IPS-NIHi11 (cell line): Measurements from ENCODE around the gene HEXD.
"Not testable (repeated sequence)": the region's sequence is repeated elsewhere in the genome, so short reads cannot be mapped to it uniquely, and the experiment has no call there.

Experiments
- DNase-seq: peaks from one replicate; pipeline ENCODE4 v3.0.0; 2012; ENCODE audit warnings: mixed read lengths, low spot score

The HEXD gene

GRCh38 chr17:82458179-82458884 is 40.2 kb downstream of the HEXD start, which contains the start of gene NARF:
Gene NARF (plus strand): TSS chr17:82458741. CDS start chr17:82458804, 63 bp downstream.
- DNase-seq = peak; percentile 100

DNA sequence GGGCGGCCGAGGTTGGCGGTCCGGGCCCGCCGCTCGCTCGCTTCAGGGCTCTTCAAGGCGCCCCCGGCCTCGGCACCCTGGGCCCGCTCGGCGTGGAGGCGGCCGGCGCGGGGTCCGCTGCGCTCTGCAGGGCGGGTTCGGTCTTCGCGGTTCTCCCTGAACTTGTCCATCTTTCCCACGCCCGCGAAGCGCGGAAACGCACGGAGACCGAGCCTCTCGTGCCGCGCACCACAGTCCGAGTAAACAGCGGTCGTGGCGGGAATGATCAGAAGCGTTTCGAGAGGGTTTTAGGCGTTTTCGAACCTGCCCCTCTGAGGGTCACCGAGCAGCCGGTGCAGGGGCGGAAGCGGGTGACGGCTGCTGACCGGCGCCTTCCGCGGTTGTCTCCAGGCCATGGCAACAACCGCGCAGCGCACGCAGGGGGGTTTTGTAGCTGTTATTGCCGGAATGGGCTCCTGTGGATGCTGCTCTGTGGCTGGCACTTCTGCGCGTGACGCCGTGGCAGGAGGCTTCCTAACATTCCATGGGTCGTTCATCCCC is 40.8 kb downstream of the HEXD start:
- DNase-seq = peak; percentile 48

GRCh38 chr17:82459936-82460335 is 41.8 kb downstream of the HEXD start:
- not testable (repeated sequence) for DNase-seq

DNA sequence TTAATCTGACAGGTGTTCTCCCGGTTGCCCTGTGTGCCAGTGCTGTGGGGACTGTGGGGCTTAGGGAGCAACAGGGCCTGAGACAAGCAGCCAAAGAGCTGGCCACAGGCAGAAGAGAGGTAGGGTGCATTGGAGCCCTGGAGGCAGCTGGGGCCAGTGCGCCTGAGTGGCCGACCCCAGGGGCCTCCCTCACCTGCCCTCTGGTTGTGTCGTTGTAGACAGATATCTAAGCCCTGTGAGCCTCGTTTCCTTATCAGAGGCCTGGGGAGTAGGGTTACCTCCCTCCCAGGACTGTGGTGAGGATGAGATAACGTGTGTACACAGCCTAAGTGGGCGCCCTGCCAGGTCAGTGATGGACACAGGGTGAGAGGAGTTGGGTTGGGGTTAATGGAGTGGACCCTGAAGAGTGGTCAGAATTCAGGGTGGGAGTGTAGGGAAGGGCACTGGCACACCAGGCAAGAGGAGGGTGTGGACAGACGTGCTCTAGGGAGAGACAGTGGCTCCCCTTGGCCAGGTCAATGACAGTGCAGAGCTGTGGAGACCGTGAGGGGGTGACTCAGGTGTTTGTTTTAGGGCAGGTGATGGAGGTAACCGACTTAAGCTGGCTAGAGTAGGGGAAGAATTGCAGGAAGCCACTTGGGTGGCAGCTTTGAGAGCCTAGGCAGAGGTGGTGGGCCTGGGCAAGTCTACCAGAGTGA is 43.8 kb downstream of the HEXD start:
- DNase-seq = no peak

DNA sequence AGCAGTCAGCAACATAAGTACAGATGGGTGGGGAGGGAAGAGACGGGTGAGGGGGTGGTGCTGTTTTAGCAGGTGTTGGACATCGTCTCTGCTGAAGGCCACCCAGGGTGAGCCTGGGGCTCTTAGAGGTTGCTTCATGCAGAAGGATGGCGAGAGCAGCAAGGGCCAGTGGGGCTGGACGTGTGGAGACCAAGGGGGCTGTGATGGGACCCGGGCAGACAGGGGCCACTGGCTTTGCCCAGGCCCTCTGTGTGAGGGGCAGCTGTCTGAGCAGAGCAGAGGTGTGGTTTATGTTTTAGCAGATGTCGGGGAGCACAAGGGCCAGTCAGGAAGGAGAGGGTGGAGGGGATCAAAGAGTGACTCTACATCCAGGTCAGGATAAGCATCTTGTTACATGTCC is 45.2 kb downstream of the HEXD start:
- no peak for DNase-seq

DNA sequence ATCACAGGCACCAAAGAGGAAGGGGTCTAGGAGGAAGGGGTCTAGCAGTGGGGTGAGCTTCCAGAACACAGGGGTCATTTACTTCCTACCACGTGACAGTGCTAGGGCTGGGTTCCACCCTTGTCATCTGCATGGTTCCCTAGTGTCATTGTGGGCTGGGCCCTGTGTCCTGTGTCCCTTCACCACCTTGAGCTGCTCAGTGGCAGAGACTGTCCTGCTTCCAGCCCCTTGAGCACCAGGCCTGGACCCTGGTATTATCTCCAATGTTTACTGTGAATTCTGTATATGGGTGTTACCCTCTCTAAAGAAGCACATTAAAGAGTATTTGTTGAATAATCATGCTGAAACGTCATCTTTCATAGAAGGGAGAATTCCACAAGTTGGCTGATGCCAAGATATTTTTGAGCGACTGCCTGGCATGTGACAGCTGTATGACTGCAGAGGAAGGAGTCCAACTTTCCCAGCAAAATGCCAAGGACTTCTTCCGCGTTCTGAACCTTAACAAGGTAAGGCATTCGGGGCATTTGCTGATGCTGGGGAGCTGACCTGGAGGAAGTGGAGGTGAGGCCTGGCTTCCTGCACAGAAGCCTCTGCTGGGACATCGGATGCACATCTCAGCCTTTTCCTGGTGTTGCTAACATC is 45.9 kb downstream of the HEXD start:
- no peak for DNase-seq

DNA sequence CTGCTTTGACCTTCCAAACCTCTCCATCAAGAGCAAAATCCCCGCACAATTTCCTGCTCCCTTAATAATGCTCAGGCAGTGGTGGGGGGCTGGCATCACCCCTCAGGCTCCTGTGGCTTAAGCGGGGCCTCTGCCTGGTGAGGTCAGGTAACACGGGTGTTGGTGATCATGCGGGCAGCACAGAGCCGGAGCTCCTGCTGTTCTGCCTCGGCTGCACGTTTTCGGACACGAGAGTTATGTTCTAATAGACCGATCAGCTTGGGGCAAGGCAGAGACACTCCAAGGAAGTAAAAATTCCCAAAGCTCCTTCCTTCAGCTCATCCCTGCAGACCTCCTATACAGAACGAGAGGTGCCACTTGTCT is 46.4 kb downstream of the HEXD start:
- no peak for DNase-seq

DNA sequence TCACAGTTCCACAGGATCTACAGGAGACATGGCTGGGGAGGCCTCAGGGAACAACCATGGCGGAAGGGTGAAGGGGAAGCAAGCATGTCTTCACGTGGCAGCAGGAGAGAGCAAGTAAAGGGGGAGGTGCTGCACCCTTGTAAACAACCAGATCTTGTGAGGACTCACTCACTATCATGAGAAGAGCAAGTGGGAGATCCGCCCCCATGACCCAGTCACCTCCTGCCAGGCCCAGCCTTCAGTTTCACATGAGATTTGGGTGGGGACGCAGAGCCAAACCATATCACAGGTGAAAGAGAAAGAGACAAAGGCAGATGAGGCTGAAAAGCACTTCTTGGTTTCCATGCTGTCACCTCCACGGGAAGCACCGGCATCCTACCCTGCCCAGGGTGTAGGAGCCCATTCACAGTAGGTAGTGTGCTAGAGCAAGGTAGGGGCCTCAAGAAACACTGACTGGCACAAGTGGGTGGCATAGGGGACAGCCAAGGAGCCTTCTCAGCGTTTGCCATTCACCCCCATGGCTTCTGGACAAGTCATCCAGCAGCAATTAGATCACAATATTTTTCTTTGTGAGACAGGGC is 47.0 kb downstream of the HEXD start:
- DNase-seq = no peak

- no peak for DNase-seq
Observed at GRCh38 chr17:82468692-82469091, 50.5 kb downstream of the HEXD start.

DNA sequence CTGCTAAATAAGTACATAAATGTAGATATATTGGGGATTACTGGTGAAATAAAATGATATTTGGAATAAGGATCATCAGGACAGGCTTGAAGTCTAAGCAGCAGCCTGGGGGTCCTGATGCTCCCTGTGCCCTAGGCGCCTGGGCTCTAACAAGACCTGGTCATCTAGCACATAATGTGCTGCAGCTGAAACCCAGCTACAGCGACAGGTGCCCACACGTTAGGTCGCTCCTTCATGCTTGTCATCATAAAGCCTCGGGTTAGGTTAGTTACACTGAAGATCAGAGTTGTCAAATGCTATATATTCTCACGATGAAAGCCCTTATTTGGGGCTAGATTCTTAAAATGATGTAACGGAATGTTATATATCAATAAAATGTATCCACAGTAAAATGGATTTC is 51.9 kb downstream of the HEXD start:
- no peak for DNase-seq

DNA sequence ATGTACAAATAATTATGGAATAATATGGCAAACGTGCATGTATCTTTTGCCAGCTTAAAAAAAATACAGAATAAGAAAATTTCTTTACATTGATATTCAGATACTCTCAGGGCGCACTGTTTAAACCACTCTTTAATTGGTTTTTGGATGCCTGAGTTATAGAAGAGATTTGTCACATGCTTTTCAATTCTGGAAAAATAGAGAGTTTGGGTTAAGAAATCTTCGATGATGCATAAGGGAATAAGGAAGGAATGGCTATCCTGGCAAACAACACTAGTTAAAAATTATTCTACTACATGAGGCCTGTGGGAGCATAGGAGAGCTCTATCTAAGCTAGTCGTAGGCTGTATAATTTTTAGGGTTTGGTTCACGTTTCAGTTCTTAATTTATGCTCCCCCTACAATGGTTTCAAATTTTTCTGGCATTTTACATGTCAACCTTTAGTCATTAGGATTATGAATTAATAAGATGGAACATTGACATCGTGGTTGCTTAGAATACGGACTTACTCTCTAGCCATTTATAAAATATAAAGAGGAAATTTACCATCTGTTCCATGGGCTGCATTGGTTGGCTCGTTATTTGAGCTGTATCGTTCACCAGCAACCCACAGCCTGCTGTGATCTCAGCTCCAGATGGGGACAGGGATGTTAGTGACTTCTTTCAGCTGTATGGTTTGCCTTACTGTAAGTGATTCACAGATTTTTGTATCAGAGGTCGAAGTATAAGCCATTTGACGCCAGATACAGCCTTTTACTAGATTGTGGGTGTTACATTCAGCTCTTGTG is 56.3 kb downstream of the HEXD start:
- DNase-seq = no peak

- DNase-seq = no peak
Observed at GRCh38 chr17:82475458-82475857, 57.3 kb downstream of the HEXD start.

GRCh38 chr17:82477934-82478333 is 59.8 kb downstream of the HEXD start:
- no peak for DNase-seq

DNA sequence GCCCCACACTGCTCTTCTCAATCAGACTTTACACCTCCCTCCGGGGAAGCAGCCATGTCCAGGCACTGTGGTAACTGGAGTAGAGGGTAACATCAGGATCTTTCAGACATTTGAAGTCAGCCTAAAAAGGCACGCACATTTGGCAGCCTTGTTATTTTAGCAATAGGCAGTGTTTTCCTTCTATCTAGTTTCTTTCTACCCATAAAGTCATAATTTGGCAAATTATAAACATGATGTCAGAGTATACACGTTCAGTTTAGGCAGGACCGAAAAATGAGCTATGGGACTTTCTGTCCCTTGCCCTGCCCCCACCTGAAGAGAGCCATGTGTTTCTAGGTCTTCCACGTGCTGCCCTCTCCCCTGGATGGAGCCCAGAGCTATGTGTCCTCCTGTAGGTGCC is 61.5 kb downstream of the HEXD start:
- DNase-seq = no peak

DNA sequence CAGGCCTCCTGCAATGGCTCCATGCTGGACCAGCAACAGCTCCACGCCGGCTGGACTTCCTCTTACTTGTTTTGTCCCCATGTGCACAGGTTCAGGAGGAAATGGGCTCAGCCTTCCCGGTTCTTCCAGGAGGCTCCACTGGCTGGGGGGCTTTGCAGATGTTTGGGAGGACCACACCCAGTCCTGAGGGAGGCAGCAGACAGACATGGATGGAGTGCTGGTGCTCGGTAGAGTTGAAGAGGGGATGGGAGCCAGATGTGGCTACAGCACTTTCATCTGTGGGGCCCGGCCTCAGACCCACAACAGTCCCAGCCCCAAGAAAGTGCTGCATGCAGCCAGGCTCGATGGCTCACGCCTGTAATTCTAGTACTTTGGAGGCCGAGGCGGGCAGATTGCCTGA is 62.2 kb downstream of the HEXD start:
- DNase-seq = no peak

- no peak for DNase-seq
Observed at GRCh38 chr17:82483204-82483660, 65.1 kb downstream of the HEXD start.

DNA sequence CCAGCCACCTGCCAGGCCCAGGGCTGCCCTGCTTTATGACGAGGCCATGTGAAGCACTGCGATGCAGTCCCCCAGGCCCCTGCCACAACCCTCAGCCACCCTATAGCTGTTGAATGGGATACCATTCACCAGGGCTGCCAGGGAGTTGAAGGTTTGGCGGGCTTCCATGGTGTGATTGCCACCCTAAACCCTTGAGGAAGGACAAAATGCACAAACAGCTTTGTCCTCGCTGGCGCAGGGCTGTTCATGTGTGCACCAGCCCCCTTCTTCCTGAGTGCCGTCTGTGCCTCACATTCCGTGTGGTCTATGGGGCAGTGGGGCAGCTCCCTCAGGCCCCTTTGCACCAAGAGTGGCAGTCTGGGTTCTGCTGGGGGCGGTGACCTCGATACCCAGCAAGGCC is 65.7 kb downstream of the HEXD start:
- DNase-seq = no peak

GRCh38 chr17:82486231-82487094 is 68.3 kb downstream of the HEXD start:
- DNase-seq = no peak

DNA sequence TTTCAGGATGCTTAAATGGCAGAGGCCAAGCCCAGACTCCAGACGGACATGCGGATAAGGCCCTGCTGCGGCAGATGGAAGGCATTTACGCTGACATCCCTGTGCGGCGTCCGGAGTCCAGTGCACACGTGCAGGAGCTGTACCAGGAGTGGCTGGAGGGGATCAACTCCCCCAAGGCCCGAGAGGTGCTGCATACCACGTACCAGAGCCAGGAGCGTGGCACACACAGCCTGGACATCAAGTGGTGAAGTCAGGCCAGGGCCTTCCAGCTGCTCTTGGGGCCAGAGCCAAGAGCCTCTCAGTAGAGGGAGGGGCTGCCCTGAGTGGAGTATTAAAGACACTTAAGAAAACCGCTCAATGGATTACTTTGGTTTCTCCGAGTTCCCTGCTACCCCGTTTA is 69.8 kb downstream of the HEXD start:
- no peak for DNase-seq

- no peak for DNase-seq
Observed at GRCh38 chr17:82489117-82489516, 71.0 kb downstream of the HEXD start.
